Erythroblast (primary cell): ENCODE data around the gene FBLN5.
A peak's percentile ranks its signal among the peaks of the same experiment; 100 is the strongest.
"Not testable (repeated sequence)": the region's sequence is repeated elsewhere in the genome, so short reads cannot be mapped to it uniquely, and the experiment has no call there.

Experiments
- DNase-seq, 2 experiments: peaks; one replicate each; lab custom pipeline; 2025; lab: John Stamatoyannopoulos, UW
- GATA1 ChIP-seq: IDR thresholded peaks from 2 replicates; pipeline ENCODE4 v1.6.1; 2011; ENCODE audit warnings: low read depth, mild to moderate bottlenecking, control low read depth, low read length, moderate library complexity
- POLR2A ChIP-seq: IDR thresholded peaks from 2 replicates; pipeline ENCODE4 v1.6.1; 2011; ENCODE audit warnings: mild to moderate bottlenecking, low read length

The FBLN5 gene

DNA sequence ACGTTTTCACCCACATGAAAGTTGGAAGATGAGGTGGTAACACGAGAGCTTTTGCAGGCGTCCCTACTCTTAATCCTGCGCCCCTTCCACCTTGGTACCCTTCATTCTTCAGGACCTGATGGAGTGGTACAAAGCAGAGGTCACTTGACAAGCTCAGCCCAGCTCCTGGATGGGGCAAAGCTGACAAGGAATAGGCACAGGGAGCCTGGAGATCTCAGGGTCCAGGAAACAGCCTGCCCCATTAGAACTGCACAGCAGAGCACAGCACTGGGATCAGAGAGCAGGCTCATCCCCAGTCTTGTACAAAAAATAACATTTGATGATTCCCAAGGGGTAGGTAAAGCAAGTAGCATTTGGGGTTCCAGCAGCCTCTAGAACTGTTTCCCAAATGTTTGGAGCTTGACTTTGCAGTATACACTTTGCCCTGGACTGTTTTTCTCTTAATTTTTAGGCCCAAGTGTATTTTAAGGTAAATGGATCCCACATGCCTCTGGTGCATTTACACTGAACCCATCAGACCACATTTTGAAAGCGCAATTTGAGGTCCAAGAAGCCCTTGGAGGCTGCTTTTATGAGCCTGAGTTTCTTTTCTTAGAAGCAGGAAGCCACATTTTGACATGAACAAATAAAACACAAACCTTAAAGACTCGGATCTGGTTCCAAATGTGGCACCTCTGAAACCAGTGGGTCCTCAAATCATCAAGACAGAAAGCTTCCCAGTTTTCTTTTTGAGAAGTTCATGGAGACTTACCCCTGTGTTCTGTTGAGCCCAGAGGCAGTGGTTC, 80.8 kb downstream of the FBLN5 start:
- TF ChIP-seq POLR2A (no peak), GATA1 (no peak)
- no peak for DNase-seq

DNA sequence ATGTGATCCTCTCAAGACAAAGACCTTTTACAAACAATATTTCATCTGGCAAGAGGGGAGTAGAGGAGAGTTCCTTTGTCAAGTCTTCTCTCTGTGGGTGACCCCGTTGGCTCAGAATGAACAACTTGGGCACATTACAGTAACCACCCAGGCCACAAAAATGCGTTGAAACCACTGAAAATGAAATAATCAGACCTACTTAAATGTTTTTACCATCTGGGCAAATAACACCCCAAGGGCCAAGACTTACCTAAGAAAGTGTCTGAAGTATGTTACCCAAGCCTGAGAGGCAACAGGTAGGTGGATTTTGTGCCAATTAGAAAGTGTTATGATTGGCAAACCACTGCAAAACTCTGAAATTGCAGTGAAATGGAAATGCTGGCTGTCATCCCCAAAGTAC, 81.4 kb downstream of the FBLN5 start:
- TF ChIP-seq GATA1 (no peak), POLR2A (no peak)
- DNase-seq, result no peak

DNA sequence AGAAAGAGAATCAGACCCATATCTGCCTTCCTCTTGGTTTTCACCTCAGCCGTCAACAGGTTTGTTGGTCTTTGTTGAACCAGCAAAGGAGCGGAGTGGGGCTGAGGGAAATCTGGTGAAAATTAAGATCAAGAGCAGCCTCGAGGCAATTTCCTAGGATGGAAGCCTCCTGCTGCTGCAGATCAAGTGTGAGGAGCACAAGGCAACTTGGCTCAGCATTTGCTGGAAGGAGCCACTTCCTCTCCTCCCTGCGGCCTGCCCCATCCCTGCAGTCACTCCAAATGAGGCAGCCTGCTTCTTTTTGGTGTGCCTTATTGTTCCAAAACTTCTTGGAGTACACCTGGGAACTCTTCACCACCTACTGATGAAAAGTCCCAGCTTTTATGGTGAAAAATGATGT, 85.1 kb downstream of the FBLN5 start:
- TF ChIP-seq GATA1 (no peak), POLR2A (no peak)
- no peak for DNase-seq

DNA sequence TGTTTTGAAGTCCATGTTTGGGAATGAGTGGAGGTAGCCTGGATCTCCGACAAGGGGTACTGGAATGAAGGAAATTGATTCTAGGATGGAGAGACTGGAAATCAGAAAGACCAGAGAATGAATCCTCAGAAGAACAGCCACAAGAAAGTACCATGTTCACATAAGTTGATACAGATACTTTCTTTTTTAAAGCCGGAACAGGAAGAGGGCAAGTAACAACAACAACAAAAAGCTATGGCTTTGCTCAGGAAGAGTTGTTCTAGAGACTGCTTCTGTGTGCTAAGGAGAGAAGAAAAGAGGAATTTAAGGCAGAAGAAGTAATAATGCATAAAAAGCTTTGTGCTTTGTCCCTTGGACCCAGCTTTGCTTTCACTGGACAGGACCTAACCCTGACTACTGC, 86.4 kb downstream of the FBLN5 start:
- TF ChIP-seq GATA1 (no peak), POLR2A (no peak)
- no peak for DNase-seq

DNA sequence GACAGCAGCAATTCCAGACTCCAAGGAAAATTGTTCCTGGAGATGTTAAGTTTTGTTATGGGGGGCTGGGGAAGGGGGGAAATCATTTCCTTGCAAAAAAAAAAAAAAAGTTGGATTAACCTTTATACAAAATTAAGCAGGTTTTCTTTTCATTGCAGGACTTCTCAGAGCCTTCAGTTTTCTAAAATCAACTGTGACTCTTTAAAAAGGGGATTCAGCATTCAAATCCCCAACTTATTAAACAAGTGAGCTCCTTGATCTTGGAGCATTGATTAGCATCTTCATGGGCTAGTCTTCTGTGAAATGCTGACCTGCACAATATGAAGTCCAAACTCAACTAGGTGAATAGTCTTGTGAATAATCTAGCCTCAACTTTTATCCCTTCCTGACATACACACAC, 87.3 kb downstream of the FBLN5 start:
- TF ChIP-seq GATA1, result no peak
- TF ChIP-seq POLR2A, result no peak
- DNase-seq, result no peak

DNA sequence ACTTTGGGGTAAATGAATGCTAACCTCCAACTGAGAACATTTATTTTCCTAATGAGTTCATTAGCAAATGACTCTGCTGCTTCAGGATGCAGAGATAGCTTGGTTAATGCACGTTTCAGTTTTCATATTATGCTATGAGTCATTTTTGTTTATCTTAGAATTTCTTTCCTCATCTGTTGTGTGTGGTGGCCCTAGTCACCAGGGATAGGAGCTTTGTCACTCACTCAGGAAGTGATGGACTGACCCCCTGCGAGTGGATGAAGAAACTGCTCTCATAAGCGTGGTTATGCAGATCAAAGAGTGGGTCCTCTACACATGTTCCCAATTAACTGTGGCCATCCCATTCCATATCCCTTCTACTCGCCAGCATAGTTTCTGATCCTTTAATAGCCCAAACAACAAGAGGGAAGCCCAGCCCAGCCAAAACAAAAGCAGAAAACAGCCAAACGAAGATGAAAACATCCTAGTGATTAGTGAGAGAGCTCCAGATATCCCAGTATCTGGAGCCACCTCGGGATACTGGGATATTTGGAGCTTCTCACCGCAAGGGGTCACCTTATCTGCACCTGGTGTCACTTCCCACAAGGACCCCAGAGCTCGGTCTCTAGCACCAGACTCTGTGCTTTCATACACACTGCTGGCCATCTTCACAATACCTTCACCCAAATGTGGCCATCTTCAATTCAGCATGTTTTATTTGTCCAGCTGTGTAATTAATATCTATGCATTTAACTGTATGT, 88.8 kb downstream of the FBLN5 start:
- peak in 1 of 2 experiments; percentile 26 for DNase-seq
- TF ChIP-seq GATA1, result no peak

DNA sequence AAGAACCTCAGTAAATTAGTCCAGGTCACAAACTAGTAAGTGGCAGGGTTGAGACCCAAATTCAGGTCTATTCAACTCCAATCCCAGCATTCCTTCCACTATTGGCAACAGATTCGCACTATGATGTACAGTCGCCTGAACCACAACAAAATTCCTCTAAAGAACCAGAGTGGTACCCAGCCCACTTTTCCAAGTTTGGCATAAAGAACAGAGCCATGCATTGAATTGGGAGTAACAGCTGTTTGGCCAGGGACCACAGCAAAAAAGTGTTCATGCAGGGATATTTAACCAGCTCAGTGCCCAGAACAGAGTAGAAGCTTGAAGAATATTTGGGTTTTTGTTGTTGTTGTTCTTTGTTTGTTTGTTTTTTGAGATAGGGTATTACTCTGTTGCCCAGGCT, 89.9 kb downstream of the FBLN5 start:
- TF ChIP-seq GATA1 (no peak), POLR2A (no peak)

DNA sequence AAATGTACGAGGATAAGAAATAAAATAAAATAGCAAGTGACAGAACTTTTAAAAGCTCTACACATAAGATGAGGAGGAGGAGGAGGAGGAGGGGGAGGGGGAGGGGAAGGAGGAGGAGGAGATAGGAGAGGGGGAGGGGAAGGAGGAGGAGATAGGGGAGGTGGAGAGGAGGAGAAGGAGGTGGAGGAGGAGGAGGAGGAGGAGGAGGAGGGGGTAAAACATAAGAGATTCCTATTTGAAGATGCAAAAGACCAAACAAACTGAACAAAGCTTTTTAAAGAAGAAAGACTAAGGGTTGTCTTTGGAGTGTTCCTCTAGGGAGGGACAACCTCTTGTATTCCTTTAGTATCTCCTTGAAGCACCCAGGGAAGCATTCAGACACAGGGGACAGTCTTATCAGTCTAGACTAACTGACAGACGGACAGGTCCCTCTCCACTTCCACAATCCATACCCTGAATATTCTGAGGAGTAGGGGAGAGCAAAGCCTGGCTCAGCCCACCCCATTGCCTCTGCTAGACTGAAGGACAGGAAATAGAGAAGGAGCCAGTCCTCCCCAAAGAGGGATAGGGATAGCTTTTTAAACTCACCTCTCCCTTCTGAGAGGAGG, 93.1 kb downstream of the FBLN5 start:
- no peak for TF ChIP-seq GATA1
- no peak for TF ChIP-seq POLR2A

More for the DNA sequence above, 89.9 kb downstream of the FBLN5 start:
- DNase-seq, result no peak

DNA sequence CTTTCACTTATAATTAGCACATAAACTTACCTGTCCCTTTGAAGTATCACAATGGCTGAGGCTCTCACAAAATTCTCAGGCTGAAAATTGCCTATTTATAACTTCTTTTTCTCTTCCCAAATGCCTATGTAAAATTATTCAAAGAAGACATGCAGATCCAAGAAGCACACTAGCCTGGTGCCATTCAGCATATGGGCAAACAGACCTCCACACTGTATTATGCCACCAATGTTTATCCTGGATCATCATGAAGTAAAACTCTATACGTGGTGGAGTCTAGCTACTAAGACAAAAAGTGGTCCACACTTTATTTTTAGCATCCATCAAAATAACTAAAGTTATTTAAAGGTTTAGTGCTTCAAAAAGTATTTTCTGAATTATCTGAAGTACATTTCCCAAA, 95.9 kb downstream of the FBLN5 start:
- no peak for TF ChIP-seq GATA1
- TF ChIP-seq POLR2A, result no peak
- DNase-seq, result no peak

More for the DNA sequence above, 93.1 kb downstream of the FBLN5 start:
- DNase-seq, result no peak

DNA sequence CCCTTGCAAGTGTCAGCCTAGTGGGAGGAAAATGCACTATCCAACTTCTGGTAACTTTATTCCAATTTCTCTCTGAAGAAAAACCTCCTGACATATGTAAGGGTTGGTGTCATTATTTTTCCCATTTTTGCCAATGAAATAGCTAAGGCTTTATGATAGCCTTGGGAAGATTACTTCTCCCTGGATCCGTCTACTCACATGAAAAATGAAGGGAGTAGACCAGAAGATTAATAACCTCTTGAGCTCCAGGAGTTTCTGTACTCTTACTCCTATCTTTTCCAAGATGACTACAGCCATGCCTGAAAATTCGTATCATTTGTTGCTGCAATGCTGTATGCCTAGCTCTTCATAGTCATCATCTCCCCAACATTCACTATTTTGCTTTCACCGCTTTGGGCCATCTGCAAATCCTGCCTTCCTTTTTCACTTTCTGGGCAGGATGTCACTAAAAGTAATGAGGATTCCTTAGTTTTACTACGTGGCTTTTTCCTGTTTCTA, 98.9 kb downstream of the FBLN5 start:
- TF ChIP-seq POLR2A (no peak), GATA1 (no peak)

DNA sequence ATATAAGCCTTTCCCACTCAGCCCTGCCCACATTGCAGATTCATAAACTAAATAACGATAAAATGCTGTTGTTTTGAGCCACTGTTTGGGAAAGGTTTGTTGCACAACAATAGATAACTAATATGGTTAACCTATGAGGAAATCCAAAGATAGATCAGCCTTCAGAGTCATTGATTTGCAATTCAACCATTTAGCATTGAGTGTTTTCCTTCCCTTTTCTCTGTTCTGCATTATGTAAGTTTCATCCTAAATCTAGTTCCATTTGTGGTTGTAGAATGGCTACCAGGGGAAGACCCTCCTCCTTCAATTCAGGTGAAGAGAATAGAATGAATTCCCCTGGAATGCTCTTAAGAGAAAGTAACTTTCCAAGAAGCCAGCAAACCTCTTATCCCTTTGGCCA, 99.8 kb downstream of the FBLN5 start:
- TF ChIP-seq GATA1, result no peak
- no peak for TF ChIP-seq POLR2A
- DNase-seq, result no peak

More for the DNA sequence above, 98.9 kb downstream of the FBLN5 start:
- DNase-seq, result no peak

DNA sequence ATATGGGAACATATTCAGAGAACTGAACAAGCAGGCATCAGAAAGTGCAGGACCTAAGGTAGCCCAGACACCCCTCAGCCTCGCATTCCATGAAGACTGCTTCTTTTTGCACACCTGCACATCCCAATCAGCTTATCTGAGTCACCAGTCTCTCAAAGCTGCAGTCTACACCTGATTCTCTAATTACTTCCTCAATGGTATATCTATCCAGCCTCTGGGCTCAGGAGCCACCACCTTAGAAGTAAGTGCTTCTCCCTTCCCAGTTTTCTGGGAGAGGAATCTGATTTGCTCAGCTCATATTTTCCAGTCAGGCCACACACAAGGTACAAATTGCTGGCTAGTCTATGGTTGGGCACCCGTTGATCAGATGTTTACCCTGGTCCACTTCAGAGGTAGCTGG, 101.8 kb downstream of the FBLN5 start:
- TF ChIP-seq GATA1, result no peak
- no peak for TF ChIP-seq POLR2A
- no peak for DNase-seq

DNA sequence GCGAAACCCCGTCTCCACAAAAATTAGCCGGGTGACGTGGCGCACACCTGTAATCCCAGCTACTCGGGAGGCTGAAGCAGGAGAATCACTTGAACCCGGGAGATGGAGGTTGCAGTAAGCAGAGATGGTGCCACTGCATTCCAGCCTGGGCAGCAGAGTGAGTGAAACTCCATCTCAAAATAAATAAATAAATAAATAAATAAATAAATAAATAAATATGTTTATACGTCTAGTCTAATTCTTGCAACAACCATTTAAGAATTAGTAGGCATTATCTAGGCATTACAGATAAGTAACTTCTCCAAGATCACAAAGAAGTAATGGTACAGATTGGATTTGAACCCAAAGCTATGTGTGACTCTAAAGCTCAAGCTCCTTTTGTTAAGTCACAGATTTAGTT, 102.4 kb downstream of the FBLN5 start:
- DNase-seq, result not testable (repeated sequence)

DNA sequence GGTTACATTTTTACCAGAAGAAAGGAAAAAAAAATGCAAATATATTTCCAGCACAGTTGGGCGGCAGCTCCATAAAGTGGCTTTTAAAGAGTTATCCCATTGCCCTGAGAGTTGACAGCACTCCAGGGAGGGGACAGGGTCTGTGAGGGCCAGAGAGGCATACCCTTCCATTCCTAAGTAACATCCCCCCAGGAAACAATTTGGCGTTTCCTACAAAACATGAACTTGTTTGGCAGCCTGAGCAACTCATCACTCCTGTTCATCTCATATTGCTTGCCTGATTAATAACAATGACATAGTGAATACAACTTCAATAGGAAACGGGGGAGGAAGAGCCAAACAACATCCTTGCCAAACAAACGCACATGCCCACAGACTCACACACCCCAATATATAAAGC, 103.5 kb downstream of the FBLN5 start:
- no peak for DNase-seq
- no peak for TF ChIP-seq POLR2A
- no peak for TF ChIP-seq GATA1

DNA sequence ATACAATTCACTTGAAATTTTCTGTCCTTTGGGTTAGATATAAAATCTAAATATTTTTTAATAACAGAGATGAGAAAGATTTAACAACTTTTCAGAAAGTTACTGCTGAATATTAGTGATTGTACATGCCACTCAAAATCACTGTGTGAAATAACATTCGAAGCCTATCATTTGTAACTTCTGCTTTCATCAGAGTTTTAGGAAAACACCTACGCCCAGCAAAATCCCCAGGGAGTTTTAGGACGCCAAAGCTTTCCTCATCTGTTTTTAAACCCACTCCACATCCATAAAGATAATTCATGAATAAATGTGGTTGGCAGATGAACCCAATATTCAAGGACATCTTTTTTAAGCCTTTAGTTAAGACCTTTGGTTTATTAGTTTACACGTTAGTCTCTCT, 104.1 kb downstream of the FBLN5 start:
- no peak for TF ChIP-seq POLR2A
- TF ChIP-seq GATA1, result no peak
- no peak for DNase-seq
